Measurements from ENCODE around the gene NYNRIN.

- TF ChIP-seq CTCF (IDR thresholded peaks at IDR 0.05) (no peak), POLR2A (IDR thresholded peaks at IDR 0.05) (no peak)
Observed at GRCh38 chr14:24395609-24396582, 2.9 kb upstream of the NYNRIN start.
